HCT116 (cell line): ENCODE data around the gene DYDC1. TPM values are rescaled to one million over a fixed set of nuclear protein-coding genes. Genes with fewer than 3 reads are reported as not detected.

Experiments
- ATAC-seq: fragments of 200-7000 bp; cut with Tn5 transposase; 2 replicates; pipeline ENCODE4 v1.9.1; 2020; ENCODE audit warnings: mild to moderate bottlenecking, moderate library complexity
- BruUV-seq: library from RNA; stranded (reverse); fragments of 400-500 nt; replicated peaks from 2 replicates; lab custom pipeline; 2021; lab: Mats Ljungman, UMichigan
- CTCF ChIA-PET: fragments of 300-600 bp; sonication (Branson Sonifier 250); formaldehyde crosslinking; loops from one replicate; lab custom pipeline; 2021; ENCODE audit warnings: antibody characterized with exemption; lab: Charles Lee
- POLR2A ChIA-PET: fragments of 300-600, 350-600 bp; sonication (Branson Sonifier 250); formaldehyde crosslinking; loops from one replicate; lab custom pipeline; 2021; ENCODE audit warnings: antibody characterized with exemption; lab: Charles Lee
- RAD21 ChIA-PET, 2 experiments: fragments of 300-600 bp; sonication (Branson Sonifier 250); formaldehyde crosslinking; loops; one replicate each; lab custom pipeline; 2023; ENCODE audit warnings: low total read pairs in 2 of 2; ENCODE audit not compliant: uncharacterized antibody in 2 of 2, unreplicated experiment in 2 of 2, low non-redundant PET in 1 of 2; lab: Charles Lee
- DNase-seq: peaks from one replicate; pipeline ENCODE4 v3.0.0-alpha.2; 2010; ENCODE audit warnings: low read depth, low spot score
- H2AFZ ChIP-seq: fragments of 200-600 bp; shearing (Covaris generic), sonication (generic); 2 replicates; pipeline ENCODE4 v1.6.1; 2017; ENCODE audit warnings: low read depth, mixed run types, mixed read lengths, antibody characterized with exemption, low read length; ENCODE audit not compliant: poor library complexity, severe bottlenecking
- H3K27ac ChIP-seq: 2 replicates; pipeline ENCODE4 v1.5.1; 2012; ENCODE audit warnings: low read depth, low read length
- H3K27me3 ChIP-seq: fragments of 200-600 bp; sonication (generic); 2 replicates; pipeline ENCODE4 v1.6.1; 2016; ENCODE audit warnings: mixed run types, low read length, mixed read lengths; ENCODE audit not compliant: insufficient read depth
- H3K36me3 ChIP-seq, 2 experiments: fragments of 200-500 bp in 1 of 2; fragments of 200-600 bp in 1 of 2; sonication (Bioruptor generic) in 1 of 2; sonication (generic) in 1 of 2; 2 replicates each; pipeline versions ENCODE4 v1.5.1 to v1.6.1; 2014 to 2016; ENCODE audit warnings: low read length in 2 of 2, inconsistent platforms in 1 of 2, mixed read lengths in 1 of 2, mixed run types in 1 of 2; ENCODE audit not compliant: insufficient read depth in 2 of 2, control insufficient read depth in 1 of 2
- H3K4me1 ChIP-seq, 2 experiments: fragments of 200-600 bp in 1 of 2; sonication (generic) in 1 of 2; 2 replicates each; pipeline versions ENCODE4 v1.5.1 to v1.6.1; 2012 to 2017; ENCODE audit warnings: low read length in 2 of 2, inconsistent platforms in 1 of 2, mild to moderate bottlenecking in 1 of 2, mixed read lengths in 1 of 2, mixed run types in 1 of 2, moderate library complexity in 1 of 2; ENCODE audit not compliant: insufficient read depth in 2 of 2, control insufficient read depth in 1 of 2
- H3K4me2 ChIP-seq: fragments of 200-600 bp; sonication (generic); 2 replicates; pipeline ENCODE4 v1.6.1; 2017; ENCODE audit warnings: mixed run types, low read length, mixed read lengths
- H3K4me3 ChIP-seq, 2 experiments: fragments of 200-600 bp in 1 of 2; sonication (generic) in 1 of 2; replicated peaks in 1 of 2; 2 replicates each; pipeline ENCODE4 v1.5.1; 2011 to 2016; ENCODE audit warnings: low read length in 2 of 2, control low read depth in 1 of 2, low read depth in 1 of 2, mild to moderate bottlenecking in 1 of 2, mixed read lengths in 1 of 2, mixed run types in 1 of 2
- H3K79me2 ChIP-seq: fragments of 200-600 bp; sonication (generic); 2 replicates; pipeline ENCODE4 v1.6.1; 2017; ENCODE audit warnings: mild to moderate bottlenecking, mixed run types, low read length, moderate library complexity, mixed read lengths; ENCODE audit not compliant: insufficient read depth
- H3K9ac ChIP-seq: fragments of 200-600 bp; sonication (generic); 2 replicates; pipeline ENCODE4 v1.6.1; 2016; ENCODE audit warnings: low read length, mixed read lengths
- H3K9me2 ChIP-seq: fragments of 200-600 bp; sonication (generic), shearing (Covaris generic); 2 replicates; pipeline ENCODE4 v1.6.1; 2017; ENCODE audit warnings: mixed run types, mild to moderate bottlenecking, moderate library complexity; ENCODE audit not compliant: insufficient read depth
- H3K9me3 ChIP-seq, 2 experiments: fragments of 200-500 bp in 1 of 2; fragments of 200-600 bp in 1 of 2; sonication (Bioruptor generic) in 1 of 2; sonication (generic) in 1 of 2; 2 replicates each; pipeline ENCODE4 v1.6.1; 2014 to 2017; ENCODE audit warnings: low read length in 2 of 2, mixed read lengths in 2 of 2, inconsistent platforms in 1 of 2, low read depth in 1 of 2, mild to moderate bottlenecking in 1 of 2, mixed run types in 1 of 2, moderate library complexity in 1 of 2; ENCODE audit not compliant: control insufficient read depth in 1 of 2, insufficient read depth in 1 of 2
- H4K20me1 ChIP-seq: fragments of 200-600 bp; sonication (generic), shearing (Covaris generic); 2 replicates; pipeline ENCODE4 v1.6.1; 2017; ENCODE audit warnings: mixed run types, mild to moderate bottlenecking, moderate library complexity; ENCODE audit not compliant: insufficient read depth
- CBX3 ChIP-seq: IDR thresholded peaks from 2 replicates; pipeline ENCODE4 v1.6.1; 2012; ENCODE audit warnings: low read depth
- CTCF ChIP-seq, 3 experiments: fragments of 200-600 bp in 1 of 3; sonication (generic) in 1 of 3; IDR thresholded peaks in 2 of 3; conservative IDR thresholded peaks in 1 of 3; 2 replicates each; pipeline ENCODE4 v1.5.1; 2012 to 2017; ENCODE audit warnings: low read depth in 2 of 3, low read length in 2 of 3, antibody characterized with exemption in 1 of 3, borderline replicate concordance in 1 of 3, control low read depth in 1 of 3, mild to moderate bottlenecking in 1 of 3, mixed read lengths in 1 of 3, mixed run types in 1 of 3, moderate library complexity in 1 of 3; ENCODE audit not compliant: insufficient read depth in 1 of 3
- EGR1 ChIP-seq: IDR thresholded peaks from 2 replicates; pipeline ENCODE4 v1.6.1; 2012; ENCODE audit warnings: low read depth
- ELF1 ChIP-seq: IDR thresholded peaks from 2 replicates; pipeline ENCODE4 v1.6.1; 2012; ENCODE audit warnings: low read depth, borderline replicate concordance
- EZH2 ChIP-seq: fragments of 200-600 bp; sonication (generic); IDR thresholded peaks from 2 replicates; pipeline ENCODE4 v1.6.1; 2017; ENCODE audit warnings: antibody characterized with exemption, mixed run types
- EZH2phosphoT487 ChIP-seq: fragments of 200-600 bp; IDR thresholded peaks from 2 replicates; pipeline ENCODE4 v1.6.1; 2018; ENCODE audit warnings: antibody characterized with exemption, borderline replicate concordance
- FOSL1 ChIP-seq: IDR thresholded peaks from 2 replicates; pipeline ENCODE4 v1.6.1; 2012; ENCODE audit warnings: low read depth
- JUND ChIP-seq: IDR thresholded peaks from 2 replicates; pipeline ENCODE4 v1.6.1; 2012
- MAX ChIP-seq: IDR thresholded peaks from 2 replicates; pipeline ENCODE4 v1.6.1; 2012
- POLR2A ChIP-seq: IDR thresholded peaks from 2 replicates; pipeline ENCODE4 v1.7.0; 2011; ENCODE audit warnings: borderline replicate concordance; ENCODE audit not compliant: insufficient read depth, insufficient read length; ENCODE audit errors: extremely low read depth
- RAD21 ChIP-seq: IDR thresholded peaks from 2 replicates; pipeline ENCODE4 v1.6.1; 2012; ENCODE audit warnings: low read depth, mild to moderate bottlenecking
- SIN3A ChIP-seq: IDR thresholded peaks from 2 replicates; pipeline ENCODE4 v1.6.1; 2012; ENCODE audit warnings: low read depth
- SP1 ChIP-seq: IDR thresholded peaks from 2 replicates; pipeline ENCODE4 v1.6.1; 2012; ENCODE audit warnings: low read depth
- SRF ChIP-seq: IDR thresholded peaks from 2 replicates; pipeline ENCODE4 v1.6.1; 2012; ENCODE audit warnings: low read depth
- TCF7L2 ChIP-seq: IDR thresholded peaks from 2 replicates; pipeline ENCODE4 v1.7.0; 2011; ENCODE audit warnings: borderline replicate concordance, inconsistent platforms; ENCODE audit not compliant: insufficient read depth, insufficient read length; ENCODE audit errors: extremely low read depth
- YY1 ChIP-seq: IDR thresholded peaks from 2 replicates; pipeline ENCODE4 v1.6.1; 2011; ENCODE audit warnings: low read length, low read depth, moderate library complexity, mild to moderate bottlenecking; ENCODE audit not compliant: insufficient replicate concordance; ENCODE audit errors: extremely low read depth
- ZBTB33 ChIP-seq: IDR thresholded peaks from 2 replicates; pipeline ENCODE4 v1.6.1; 2011; ENCODE audit warnings: mild to moderate bottlenecking, low read length, moderate library complexity; ENCODE audit not compliant: insufficient replicate concordance; ENCODE audit errors: extremely low read depth
- ZNF274 ChIP-seq: fragments of 200-500 bp; sonication (Bioruptor generic); IDR thresholded peaks from 2 replicates; pipeline ENCODE4 v1.6.1; 2014; ENCODE audit warnings: mild to moderate bottlenecking, low read depth, low read length, inconsistent platforms
- intact Hi-C: fragments of 100-400 bp; cut with micrococcal nuclease; formaldehyde crosslinking; loops from 2 replicates; pipeline ENCODE4 v1.10.0; 2022
- total RNA-seq: library from RNA; stranded (reverse); gene quantifications from one replicate; pipeline ENCODE4 v1.2.1, GENCODE V29; 2021; ENCODE audit not compliant: unreplicated experiment
- TF ChIP-seq, protein P1 (sequence below): IDR thresholded peaks from 2 replicates; pipeline ENCODE4 v1.6.1; 2012; ENCODE audit warnings: low read depth
- TF ChIP-seq, protein P2 (sequence below): IDR thresholded peaks from 2 replicates; pipeline ENCODE4 v1.6.1; 2012

Gene DYDC1
- total RNA-seq, 1 experiment from 2014 or later: not detected

GRCh38 chr10:80321183-80321582, 35.4 kb downstream of the DYDC1 start:
- Histone ChIP-seq H3K9ac (no peak overlapping the region), H4K20me1 (no peaks in the 10 kb centered on the region), H3K79me2 (no peaks in the 10 kb centered on the region), H2AFZ (no peak overlapping the region), H3K4me2 (no peak overlapping the region), H3K27me3 (no peaks in the 10 kb centered on the region), H3K4me1 (peaks cover 0 to 10% of the 10 kb centered on the region in 2 experiments; a peak in 3 of 4 replicates), H3K36me3 (no peaks in the 10 kb centered on the region), H3K9me2 (peaks cover 3% of the 10 kb centered on the region; the same call in 1 of the 2 replicates), H3K27ac (no peak overlapping the region), H3K4me3 (no peak overlapping the region), H3K9me3 (no peaks in the 10 kb centered on the region)
- POLR2A ChIA-PET: no interaction called here
- DNase-seq (no peak), ATAC-seq (no peak)
- CTCF ChIA-PET: no interaction called here
- intact Hi-C loops: no loop called here
- TF ChIP-seq, protein P1, sequence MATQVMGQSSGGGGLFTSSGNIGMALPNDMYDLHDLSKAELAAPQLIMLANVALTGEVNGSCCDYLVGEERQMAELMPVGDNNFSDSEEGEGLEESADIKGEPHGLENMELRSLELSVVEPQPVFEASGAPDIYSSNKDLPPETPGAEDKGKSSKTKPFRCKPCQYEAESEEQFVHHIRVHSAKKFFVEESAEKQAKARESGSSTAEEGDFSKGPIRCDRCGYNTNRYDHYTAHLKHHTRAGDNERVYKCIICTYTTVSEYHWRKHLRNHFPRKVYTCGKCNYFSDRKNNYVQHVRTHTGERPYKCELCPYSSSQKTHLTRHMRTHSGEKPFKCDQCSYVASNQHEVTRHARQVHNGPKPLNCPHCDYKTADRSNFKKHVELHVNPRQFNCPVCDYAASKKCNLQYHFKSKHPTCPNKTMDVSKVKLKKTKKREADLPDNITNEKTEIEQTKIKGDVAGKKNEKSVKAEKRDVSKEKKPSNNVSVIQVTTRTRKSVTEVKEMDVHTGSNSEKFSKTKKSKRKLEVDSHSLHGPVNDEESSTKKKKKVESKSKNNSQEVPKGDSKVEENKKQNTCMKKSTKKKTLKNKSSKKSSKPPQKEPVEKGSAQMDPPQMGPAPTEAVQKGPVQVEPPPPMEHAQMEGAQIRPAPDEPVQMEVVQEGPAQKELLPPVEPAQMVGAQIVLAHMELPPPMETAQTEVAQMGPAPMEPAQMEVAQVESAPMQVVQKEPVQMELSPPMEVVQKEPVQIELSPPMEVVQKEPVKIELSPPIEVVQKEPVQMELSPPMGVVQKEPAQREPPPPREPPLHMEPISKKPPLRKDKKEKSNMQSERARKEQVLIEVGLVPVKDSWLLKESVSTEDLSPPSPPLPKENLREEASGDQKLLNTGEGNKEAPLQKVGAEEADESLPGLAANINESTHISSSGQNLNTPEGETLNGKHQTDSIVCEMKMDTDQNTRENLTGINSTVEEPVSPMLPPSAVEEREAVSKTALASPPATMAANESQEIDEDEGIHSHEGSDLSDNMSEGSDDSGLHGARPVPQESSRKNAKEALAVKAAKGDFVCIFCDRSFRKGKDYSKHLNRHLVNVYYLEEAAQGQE: no peak
- TF ChIP-seq TCF7L2 (no peak), POLR2A (no peak), ELF1 (no peak), EGR1 (no peak), EZH2phosphoT487 (no peak), ZBTB33 (no peak), CTCF (IDR thresholded peaks at IDR 0.05 in 2 of 3, conservative IDR thresholded peaks at IDR 0.05 in 1 of 3; ENCODE audit: borderline replicate concordance in 1 of 3, insufficient read depth in 1 of 3, low read depth in 2 of 3, low read length in 2 of 3) (no peak), JUND (no peak), EZH2 (no peak), SRF (no peak), RAD21 (no peak), SP1 (no peak), MAX (no peak), ZNF274 (no peak), CBX3 (no peak), SIN3A (no peak), FOSL1 (no peak), YY1 (no peak)
- TF ChIP-seq, protein P2, sequence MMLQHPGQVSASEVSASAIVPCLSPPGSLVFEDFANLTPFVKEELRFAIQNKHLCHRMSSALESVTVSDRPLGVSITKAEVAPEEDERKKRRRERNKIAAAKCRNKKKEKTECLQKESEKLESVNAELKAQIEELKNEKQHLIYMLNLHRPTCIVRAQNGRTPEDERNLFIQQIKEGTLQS: no peak
- RAD21 ChIA-PET: no interaction called here
- no TSS peak for BruUV-seq
